ENCODE results near the gene PFKM. TPM values are rescaled to one million over a fixed set of nuclear protein-coding genes. Genes with fewer than 3 reads are reported as not detected.

Gene PFKM
- total and polyA plus RNA-seq, 5 experiments from 2014 or later: 4.5 to 16.1 (median 8.4) TPM

DNA sequence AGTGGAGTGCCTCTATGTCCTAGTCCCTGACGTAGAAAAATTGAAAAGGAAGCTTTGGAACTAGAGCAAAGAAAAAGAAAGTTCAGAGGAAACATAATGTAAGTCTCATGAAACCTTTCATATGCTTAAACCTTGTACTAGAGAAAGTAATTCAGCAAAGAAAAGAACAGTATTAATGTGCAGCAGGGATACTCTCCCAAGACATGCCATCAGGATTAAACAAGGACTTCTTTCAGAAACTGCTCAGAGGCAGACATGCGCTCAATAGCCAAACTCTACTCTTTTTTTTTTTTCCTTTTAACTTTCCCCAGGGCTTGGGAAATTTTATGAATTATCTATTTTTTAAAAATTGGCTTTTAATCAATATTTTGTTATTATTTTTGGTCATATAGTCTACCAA lies 45.3 kb downstream of the PFKM start:
- H3K4me3 Mint-ChIP-seq: no peak overlapping the region
- no peak overlapping the region for H3K27ac Mint-ChIP-seq
- no peak for ATAC-seq
- POLR2A ChIA-PET: interaction anchor here (0.5 to 0.8 kb wide), 3 partner anchors 14 to 196 kb away, joined by 3 read pairs; no protein-coding TSS in a partner anchor
- H3K36me3 Mint-ChIP-seq: no peaks in the 10 kb centered on the region
- H3K27me3 Mint-ChIP-seq: peaks cover 4 to 13% (median 11%) of the 10 kb centered on the region in 5 donors
- peaks cover 6 to 15% (median 13%) of the 10 kb centered on the region in 4 donors for H3K4me1 Mint-ChIP-seq
- DNase-seq: no peak
- no peaks in the 10 kb centered on the region for H3K9me3 Mint-ChIP-seq

- POLR2A ChIA-PET: interaction anchor here (0.5 to 0.7 kb wide), 2 partner anchors 81 to 197 kb away, joined by 3 to 4 read pairs; no protein-coding TSS in a partner anchor
These were observed 46.2 kb downstream of the PFKM start for GRCh38 chr12:48165089-48165981.

DNA sequence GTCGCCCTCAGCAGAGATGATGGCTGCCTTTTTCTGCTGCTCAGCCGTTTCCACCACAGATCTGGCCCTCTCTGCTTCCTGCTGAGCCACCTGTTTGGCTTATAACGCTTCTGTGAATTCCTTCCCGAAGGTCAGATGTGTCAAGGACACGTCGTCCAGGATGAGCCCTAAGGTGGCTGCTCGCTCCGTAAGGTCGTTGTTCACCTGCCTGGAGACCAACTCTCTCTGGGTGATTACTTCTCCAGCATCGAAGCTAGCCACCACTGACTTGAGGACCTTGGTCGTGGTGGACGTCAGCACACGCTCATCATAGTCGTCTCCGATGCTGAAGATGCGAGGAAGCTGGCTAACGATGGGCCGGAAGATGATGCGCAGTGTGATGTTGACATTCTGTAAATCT lies 49.8 kb downstream of the PFKM start:
- POLR2A ChIA-PET: no interaction called here
- ATAC-seq (no peak), DNase-seq (no peak)
- Mint-ChIP-seq H3K9me3 (no peaks in the 10 kb centered on the region), H3K27me3 (peaks cover 4 to 13% (median 9%) of the 10 kb centered on the region in 5 donors), H3K4me1 (peaks cover 0 to 4% (median under 1%) of the 10 kb centered on the region in 4 donors), H3K27ac (no peak overlapping the region), H3K36me3 (no peaks in the 10 kb centered on the region), H3K4me3 (no peak overlapping the region)

More at GRCh38 chr12:48165089-48165981, 46.2 kb downstream of the PFKM start:
- peaks cover 4 to 13% (median 11%) of the 10 kb centered on the region in 5 donors for H3K27me3 Mint-ChIP-seq
- no peak overlapping the region for H3K4me3 Mint-ChIP-seq
- no peaks in the 10 kb centered on the region for H3K36me3 Mint-ChIP-seq
- DNase-seq (peak; percentile 13 to 83 (median 60)), ATAC-seq (peak; percentile 74 to 83)
- H3K9me3 Mint-ChIP-seq: no peaks in the 10 kb centered on the region
- peaks cover 6 to 15% (median 11%) of the 10 kb centered on the region in 4 donors for H3K4me1 Mint-ChIP-seq
- H3K27ac Mint-ChIP-seq: peak overlapping the region in 1 of 10 donors; percentile 1

DNA sequence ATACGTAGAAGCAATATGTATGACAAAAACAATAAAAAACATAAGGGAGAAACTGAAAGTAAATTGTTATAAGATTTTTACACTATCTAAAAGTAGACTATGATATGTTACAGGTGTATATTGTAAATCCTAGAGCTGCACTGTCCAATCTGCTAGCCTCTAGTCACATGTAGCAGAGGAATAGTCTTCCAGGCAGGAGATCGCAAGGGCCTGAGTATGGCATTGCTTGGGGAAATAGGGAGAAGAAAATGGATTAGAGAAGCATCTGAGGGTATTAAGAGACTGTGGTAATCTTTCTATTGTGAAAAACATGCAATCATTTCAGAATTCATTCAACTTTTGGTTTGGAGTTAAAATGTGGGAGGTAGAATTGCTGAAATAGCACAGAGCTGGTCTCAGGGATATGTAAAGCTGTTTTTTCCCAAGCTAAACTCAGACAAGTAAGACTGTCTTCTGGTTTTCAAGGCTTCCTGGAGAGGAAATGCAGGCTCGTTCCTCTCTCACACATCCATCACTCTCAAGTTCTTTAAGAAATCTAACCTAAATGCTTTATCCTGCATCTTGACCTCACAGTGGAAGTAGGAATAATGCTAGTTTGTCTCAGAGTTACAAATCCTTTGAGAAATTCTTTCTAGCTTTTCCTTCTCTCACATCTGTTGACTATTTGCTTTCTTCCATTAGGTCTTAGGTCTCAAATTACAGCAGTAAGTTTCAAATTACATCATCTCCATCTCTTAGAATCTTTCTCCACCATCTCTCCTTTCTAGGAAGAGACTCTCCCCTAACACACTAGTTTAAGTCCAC lies 56.7 kb downstream of the PFKM start:
- peaks cover 10 to 37% (median 19%) of the 10 kb centered on the region in 5 donors for H3K27me3 Mint-ChIP-seq
- H3K4me1 Mint-ChIP-seq: peaks cover 2 to 11% (median 4%) of the 10 kb centered on the region in 4 donors
- peak overlapping the region in 3 of 10 donors; percentile 13 to 64 (median 53) for H3K27ac Mint-ChIP-seq
- peak overlapping the region in 6 of 10 donors; percentile 24 to 62 (median 44) for H3K4me3 Mint-ChIP-seq
- POLR2A ChIA-PET: no interaction called here
- ATAC-seq: no peak
- H3K9me3 Mint-ChIP-seq: no peaks in the 10 kb centered on the region
- no peak for DNase-seq
- H3K36me3 Mint-ChIP-seq: no peaks in the 10 kb centered on the region

GRCh38 chr12:48176417-48176751 lies 57.2 kb downstream of the PFKM start:
- DNase-seq (no peak), ATAC-seq (no peak)
- Mint-ChIP-seq H3K27ac (no peak overlapping the region), H3K9me3 (no peaks in the 10 kb centered on the region), H3K4me3 (no peak overlapping the region), H3K4me1 (peaks cover 2 to 11% (median 4%) of the 10 kb centered on the region in 4 donors), H3K36me3 (no peaks in the 10 kb centered on the region), H3K27me3 (peaks cover 13 to 43% (median 23%) of the 10 kb centered on the region in 5 donors)
- POLR2A ChIA-PET: no interaction called here

DNA sequence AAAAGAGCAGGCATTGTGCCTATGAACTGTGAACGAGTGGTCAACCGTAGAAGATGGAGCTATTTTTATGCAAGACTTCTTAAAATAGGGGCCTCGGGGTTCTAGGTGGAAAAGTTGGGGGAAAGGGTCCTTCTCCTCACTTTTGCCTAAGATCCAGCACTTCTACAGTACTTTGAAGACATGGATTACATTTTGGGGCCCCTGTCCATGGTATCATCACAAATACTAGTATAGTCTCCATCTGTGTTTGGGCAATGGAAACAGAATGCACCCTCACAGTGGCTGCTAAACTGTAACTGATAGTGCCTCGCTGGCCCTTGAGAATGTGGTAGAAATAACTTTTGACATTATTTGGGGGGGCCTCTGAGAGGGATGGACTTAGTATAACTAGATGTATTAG lies 58.8 kb downstream of the PFKM start:
- Mint-ChIP-seq H3K27me3 (peaks cover 14 to 43% (median 23%) of the 10 kb centered on the region in 5 donors), H3K9me3 (no peaks in the 10 kb centered on the region), H3K4me1 (peaks cover 7 to 20% (median 13%) of the 10 kb centered on the region in 4 donors), H3K36me3 (no peaks in the 10 kb centered on the region), H3K27ac (no peak overlapping the region), H3K4me3 (no peak overlapping the region)
- ATAC-seq (no peak), DNase-seq (no peak)
- POLR2A ChIA-PET: no interaction called here

DNA sequence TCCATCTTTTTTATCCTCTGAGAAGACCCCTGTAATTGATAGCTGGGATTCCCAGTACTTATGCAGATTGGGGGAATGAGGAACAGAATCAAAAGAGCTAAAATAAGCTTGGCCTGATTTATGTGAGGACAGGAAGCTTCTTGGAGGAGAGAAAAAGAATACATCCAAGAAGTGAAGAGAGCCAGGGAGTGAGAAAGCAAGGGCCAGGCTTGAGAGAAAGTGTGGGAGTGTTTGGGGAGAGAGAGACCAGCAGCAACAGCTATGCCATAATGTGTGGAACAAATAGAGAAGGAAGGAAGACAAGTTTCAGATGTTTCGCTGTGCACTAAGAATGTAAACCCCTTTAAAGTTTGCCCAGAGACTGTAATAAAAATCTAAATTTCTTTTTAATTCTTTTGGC lies 60.3 kb downstream of the PFKM start:
- POLR2A ChIA-PET: no interaction called here

DNA sequence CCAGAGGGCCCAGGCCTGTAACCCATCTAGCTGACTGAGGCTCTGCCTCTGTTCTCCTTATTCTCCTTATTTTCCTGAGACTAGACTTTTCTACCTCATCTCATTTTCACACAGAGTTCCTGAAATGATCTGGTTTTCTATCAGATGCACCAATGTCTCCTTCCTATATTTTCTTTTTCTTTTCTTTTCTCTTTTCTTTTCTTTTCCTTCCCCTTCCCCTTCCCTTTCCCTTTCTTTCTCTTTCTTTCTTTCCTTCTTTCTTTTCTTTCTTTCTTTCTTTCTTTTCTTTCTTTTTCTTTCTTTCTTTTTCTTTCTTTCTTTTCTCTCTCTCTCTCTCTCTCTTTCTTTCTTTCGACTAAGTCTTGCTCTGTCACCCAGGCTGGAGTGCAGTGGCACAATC lies 61.3 kb downstream of the PFKM start:
- POLR2A ChIA-PET: interaction anchor here (0.6 to 0.7 kb wide), 2 partner anchors 75 to 1939 kb away, joined by 3 to 4 read pairs; no protein-coding TSS in a partner anchor
- DNase-seq: no peak
- Mint-ChIP-seq H3K4me1 (peaks cover 10 to 31% (median 24%) of the 10 kb centered on the region in 4 donors), H3K27ac (no peak overlapping the region), H3K4me3 (no peak overlapping the region), H3K9me3 (no peaks in the 10 kb centered on the region), H3K36me3 (no peaks in the 10 kb centered on the region), H3K27me3 (peaks cover 18 to 59% (median 32%) of the 10 kb centered on the region in 5 donors)
- no peak for ATAC-seq

More for the DNA sequence above, 60.3 kb downstream of the PFKM start:
- Mint-ChIP-seq H3K9me3 (no peaks in the 10 kb centered on the region), H3K4me1 (peaks cover 10 to 30% (median 19%) of the 10 kb centered on the region in 4 donors), H3K27ac (no peak overlapping the region), H3K36me3 (no peaks in the 10 kb centered on the region), H3K4me3 (no peak overlapping the region), H3K27me3 (peaks cover 13 to 50% (median 24%) of the 10 kb centered on the region in 5 donors)
- ATAC-seq (no peak), DNase-seq (no peak)

DNA sequence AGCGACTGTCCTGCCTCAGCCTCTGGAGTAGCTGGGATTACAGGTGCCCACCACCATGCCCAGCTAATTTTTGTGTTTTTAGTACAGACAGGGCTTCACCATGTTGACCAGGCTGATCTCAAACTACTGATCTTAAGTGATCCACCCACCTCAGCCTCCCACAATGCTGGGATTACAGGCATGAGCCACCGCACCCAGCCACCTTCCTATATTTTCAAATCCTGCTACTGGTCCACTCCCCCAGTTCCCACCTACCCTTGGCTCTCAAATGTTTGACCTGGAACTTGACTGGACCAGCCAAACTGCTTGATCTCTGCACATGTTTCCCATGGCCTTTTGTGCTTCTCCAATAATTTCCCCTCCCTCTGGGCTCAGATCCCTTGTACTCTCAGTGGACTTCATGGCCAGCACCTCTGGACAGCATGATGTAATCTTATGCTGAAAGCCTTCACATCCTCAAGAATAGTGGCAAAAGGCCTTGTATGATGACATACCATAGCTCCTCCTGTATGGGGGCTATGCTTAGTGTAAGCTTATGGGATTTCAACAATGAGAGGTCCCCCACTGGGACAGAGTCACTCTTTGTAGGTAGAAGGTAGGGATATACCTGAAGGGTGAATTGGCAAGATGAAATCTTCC lies 61.8 kb downstream of the PFKM start:
- POLR2A ChIA-PET: interaction anchor here (0.6 kb wide), 1 partner anchor 15 kb away, joined by 3 read pairs; no protein-coding TSS in a partner anchor
- peaks cover 8 to 25% (median 21%) of the 10 kb centered on the region in 4 donors for H3K4me1 Mint-ChIP-seq
- no peaks in the 10 kb centered on the region for H3K9me3 Mint-ChIP-seq
- DNase-seq (no peak), ATAC-seq (no peak)
- H3K36me3 Mint-ChIP-seq: no peaks in the 10 kb centered on the region
- H3K27ac Mint-ChIP-seq: peak overlapping the region in 2 of 10 donors; percentile 24 to 31
- peaks cover 21 to 65% (median 37%) of the 10 kb centered on the region in 5 donors for H3K27me3 Mint-ChIP-seq
- H3K4me3 Mint-ChIP-seq: no peak overlapping the region

DNA sequence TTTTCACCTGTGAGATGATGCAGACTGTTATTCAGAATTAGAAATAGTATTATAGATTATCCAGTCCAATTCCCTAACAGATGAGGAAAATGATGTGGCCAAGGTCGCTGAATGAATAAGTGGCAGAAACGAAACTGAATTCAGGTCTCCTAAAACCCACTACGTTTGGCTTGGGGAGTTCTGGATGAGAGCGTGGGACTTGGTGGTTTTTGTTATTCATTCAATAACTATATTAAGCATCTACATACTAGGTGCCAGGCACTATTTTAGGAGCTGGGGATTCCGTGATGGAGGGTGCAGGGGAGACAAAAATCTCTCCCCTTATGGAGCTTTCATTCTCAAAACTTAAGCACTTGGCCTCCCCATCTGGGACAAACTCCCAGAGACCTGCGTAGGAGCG lies 63.5 kb downstream of the PFKM start:
- H3K4me1 Mint-ChIP-seq: peaks cover 8 to 23% (median 19%) of the 10 kb centered on the region in 4 donors
- no peak for ATAC-seq
- H3K27me3 Mint-ChIP-seq: peaks cover 16 to 59% (median 36%) of the 10 kb centered on the region in 5 donors
- peak in 1 of 10 donors; percentile 9 for DNase-seq
- H3K4me3 Mint-ChIP-seq: peak overlapping the region; percentile 88 to 98 (median 96)
- no peaks in the 10 kb centered on the region for H3K36me3 Mint-ChIP-seq
- peak overlapping the region; percentile 72 to 98 (median 92) for H3K27ac Mint-ChIP-seq
- no peaks in the 10 kb centered on the region for H3K9me3 Mint-ChIP-seq
- POLR2A ChIA-PET: interaction anchor here (0.8 to 2.5 kb wide), 6 partner anchors 13 to 406 kb away, joined by 3 to 35 read pairs (median 3); partner anchors contain the start of genes ASB8 and SENP1

DNA sequence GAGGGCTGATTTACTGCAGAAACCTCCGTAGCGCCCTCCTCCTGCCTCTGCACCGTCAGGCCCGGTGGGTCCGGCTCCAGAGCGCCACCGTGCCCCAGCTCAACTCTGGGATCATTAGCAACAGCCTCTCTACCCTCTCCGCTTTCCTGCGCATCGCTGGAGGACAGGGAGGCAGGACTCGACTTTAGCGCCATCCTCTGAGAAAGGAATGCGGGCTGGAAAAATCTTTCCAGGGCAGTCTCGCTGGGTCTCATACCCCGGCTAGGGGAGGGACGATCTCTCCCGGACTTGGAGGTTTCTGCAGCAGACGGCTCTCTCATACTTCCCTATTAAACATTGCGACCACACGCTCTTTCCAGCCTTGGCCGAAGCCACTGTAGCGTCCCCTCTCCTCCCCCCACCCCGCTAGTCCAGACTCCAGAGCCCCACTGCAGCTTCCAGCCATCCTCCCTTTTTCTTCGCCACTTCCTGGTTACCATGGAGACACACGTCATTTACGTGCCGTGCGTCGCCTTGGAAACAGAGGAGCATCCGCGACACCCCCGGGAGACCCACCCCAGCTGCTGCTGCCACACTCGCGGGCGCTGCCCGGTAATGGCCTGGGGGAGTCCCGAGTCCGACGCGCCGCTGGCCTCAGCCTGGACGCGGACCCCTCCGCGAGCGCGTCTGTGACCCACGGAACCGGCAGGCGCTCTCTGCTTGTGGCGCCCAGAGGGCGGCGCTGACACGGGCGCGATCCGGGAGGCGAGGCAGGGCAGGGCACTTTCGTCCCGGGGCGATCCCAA lies 64.1 kb downstream of the PFKM start, which contains the start of gene CCDC184:
TSS of gene CCDC184 (plus strand) at position 554 of the 785 bp plus-strand sequence. CDS start 479 bp downstream, outside the sequence.
- no peaks in the 10 kb centered on the region for H3K36me3 Mint-ChIP-seq
- POLR2A ChIA-PET: interaction anchor here (0.7 to 2.5 kb wide), 7 partner anchors 12 to 405 kb away, joined by 3 to 35 read pairs (median 3); partner anchors contain the start of genes ASB8 and SENP1
- peak; percentile 77 to 81 for ATAC-seq
- peaks cover 16 to 57% (median 36%) of the 10 kb centered on the region in 5 donors for H3K27me3 Mint-ChIP-seq
- peak within 1 kb of the TSS; percentile 88 to 98 (median 96) for H3K4me3 Mint-ChIP-seq
- H3K9me3 Mint-ChIP-seq: no peaks in the 10 kb centered on the region
- H3K27ac Mint-ChIP-seq: peak within 1 kb of the TSS; percentile 72 to 98 (median 92)
- DNase-seq: peak; percentile 48 to 92 (median 80)
- peaks cover 8 to 23% (median 19%) of the 10 kb centered on the region in 4 donors for H3K4me1 Mint-ChIP-seq

Data from naive thymus-derived CD8-positive, alpha-beta T cell (primary cell).